HUES6 (cell line): ENCODE data around the gene SELPLG.

Experiments
- H3K27ac ChIP-seq: 2 replicates; pipeline ENCODE4 v1.7.0; 2013; ENCODE audit warnings: low read depth, mild to moderate bottlenecking, low read length, inconsistent platforms
- H3K27me3 ChIP-seq: 2 replicates; pipeline ENCODE4 v1.6.1; 2013; ENCODE audit warnings: low read length; ENCODE audit not compliant: control insufficient read depth, insufficient read depth
- H3K36me3 ChIP-seq: 2 replicates; pipeline ENCODE4 v1.6.1; 2013; ENCODE audit warnings: low read length; ENCODE audit not compliant: control insufficient read depth, insufficient read depth
- H3K4me1 ChIP-seq: 2 replicates; pipeline ENCODE4 v1.6.1; 2013; ENCODE audit warnings: low read length; ENCODE audit not compliant: control insufficient read depth, insufficient read depth
- H3K4me3 ChIP-seq: 2 replicates; pipeline ENCODE4 v1.5.1; 2013; ENCODE audit warnings: low read depth, low read length
- H3K9ac ChIP-seq: one replicate; pipeline ENCODE4 v1.6.1; 2013; ENCODE audit warnings: mild to moderate bottlenecking, low read length
- H3K9me3 ChIP-seq: 2 replicates; pipeline ENCODE4 v1.6.1; 2013; ENCODE audit warnings: low read depth, low read length; ENCODE audit not compliant: control insufficient read depth, insufficient read depth

The SELPLG gene

GRCh38 chr12:108583991-108584390 lies 49.7 kb downstream of the SELPLG start:
- peaks cover 5% of the 10 kb centered on the region; the same call in 1 of the 2 replicates for H3K4me1 ChIP-seq
- no peak overlapping the region for H3K9ac ChIP-seq
- no peaks in the 10 kb centered on the region for H3K27me3 ChIP-seq
- no peaks in the 10 kb centered on the region for H3K9me3 ChIP-seq
- no peak overlapping the region for H3K4me3 ChIP-seq
- no peak overlapping the region for H3K27ac ChIP-seq
- no peaks in the 10 kb centered on the region for H3K36me3 ChIP-seq

GRCh38 chr12:108582978-108583770 lies 50.5 kb downstream of the SELPLG start:
- Histone ChIP-seq H3K4me1 (no peaks in the 10 kb centered on the region), H3K4me3 (no peak overlapping the region), H3K27me3 (no peaks in the 10 kb centered on the region), H3K27ac (no peak overlapping the region), H3K9me3 (peaks cover 5% of the 10 kb centered on the region; the same call in 1 of the 2 replicates), H3K9ac (no peak overlapping the region), H3K36me3 (no peaks in the 10 kb centered on the region)

- H3K27me3 ChIP-seq = no peaks in the 10 kb centered on the region
- H3K4me1 ChIP-seq = no peaks in the 10 kb centered on the region
- H3K27ac ChIP-seq = no peak overlapping the region
- H3K9ac ChIP-seq = no peak overlapping the region
- peaks cover 5% of the 10 kb centered on the region; the same call in 1 of the 2 replicates for H3K9me3 ChIP-seq
- H3K4me3 ChIP-seq = no peak overlapping the region
- H3K36me3 ChIP-seq = no peaks in the 10 kb centered on the region
These were observed 51.2 kb downstream of the SELPLG start for GRCh38 chr12:108582509-108582908.

GRCh38 chr12:108581311-108582227 lies 52.1 kb downstream of the SELPLG start:
- no peaks in the 10 kb centered on the region for H3K27me3 ChIP-seq
- H3K4me3 ChIP-seq = no peak overlapping the region
- H3K27ac ChIP-seq = no peak overlapping the region
- H3K36me3 ChIP-seq = no peaks in the 10 kb centered on the region
- H3K4me1 ChIP-seq = no peaks in the 10 kb centered on the region
- H3K9me3 ChIP-seq = peaks cover 5% of the 10 kb centered on the region; the same call in 1 of the 2 replicates
- H3K9ac ChIP-seq = no peak overlapping the region

GRCh38 chr12:108580531-108580930 lies 53.2 kb downstream of the SELPLG start:
- Histone ChIP-seq H3K9ac (no peak overlapping the region), H3K9me3 (peaks cover 5% of the 10 kb centered on the region; the same call in 1 of the 2 replicates), H3K27ac (no peak overlapping the region), H3K4me3 (no peak overlapping the region), H3K27me3 (no peaks in the 10 kb centered on the region), H3K4me1 (no peaks in the 10 kb centered on the region), H3K36me3 (no peaks in the 10 kb centered on the region)

- Histone ChIP-seq H3K4me3 (no peak overlapping the region), H3K27ac (no peak overlapping the region), H3K9ac (no peak overlapping the region), H3K27me3 (no peaks in the 10 kb centered on the region), H3K36me3 (no peaks in the 10 kb centered on the region), H3K4me1 (no peaks in the 10 kb centered on the region), H3K9me3 (peaks cover 5% of the 10 kb centered on the region; the same call in 1 of the 2 replicates)
These were observed 54.9 kb downstream of the SELPLG start for GRCh38 chr12:108578813-108579212.

GRCh38 chr12:108578264-108578663 lies 55.4 kb downstream of the SELPLG start:
- Histone ChIP-seq H3K4me3 (no peak overlapping the region), H3K9ac (no peak overlapping the region), H3K9me3 (peaks cover 5% of the 10 kb centered on the region; the same call in 1 of the 2 replicates), H3K4me1 (no peaks in the 10 kb centered on the region), H3K27me3 (no peaks in the 10 kb centered on the region), H3K36me3 (no peaks in the 10 kb centered on the region), H3K27ac (no peak overlapping the region)

- H3K9me3 ChIP-seq = peaks cover 5% of the 10 kb centered on the region; the same call in 1 of the 2 replicates
- H3K27me3 ChIP-seq = no peaks in the 10 kb centered on the region
- no peaks in the 10 kb centered on the region for H3K4me1 ChIP-seq
- no peak overlapping the region for H3K9ac ChIP-seq
- H3K27ac ChIP-seq = no peak overlapping the region
- no peaks in the 10 kb centered on the region for H3K36me3 ChIP-seq
- H3K4me3 ChIP-seq = no peak overlapping the region
These were observed 56.2 kb downstream of the SELPLG start for GRCh38 chr12:108577458-108577857.

GRCh38 chr12:108576660-108577234 lies 56.9 kb downstream of the SELPLG start:
- Histone ChIP-seq H3K36me3 (no peaks in the 10 kb centered on the region), H3K4me1 (no peaks in the 10 kb centered on the region), H3K4me3 (no peak overlapping the region), H3K27me3 (no peaks in the 10 kb centered on the region), H3K27ac (no peak overlapping the region), H3K9ac (no peak overlapping the region), H3K9me3 (peaks cover 5% of the 10 kb centered on the region; the same call in 1 of the 2 replicates)

GRCh38 chr12:108575199-108575912 lies 58.3 kb downstream of the SELPLG start:
- H3K9ac ChIP-seq = no peak overlapping the region
- no peaks in the 10 kb centered on the region for H3K27me3 ChIP-seq
- H3K4me3 ChIP-seq = no peak overlapping the region
- no peaks in the 10 kb centered on the region for H3K4me1 ChIP-seq
- peaks cover 5% of the 10 kb centered on the region; the same call in 1 of the 2 replicates for H3K9me3 ChIP-seq
- no peaks in the 10 kb centered on the region for H3K36me3 ChIP-seq
- H3K27ac ChIP-seq = no peak overlapping the region
